Measurements from ENCODE around the gene PNKP. TPM values are rescaled to one million over a fixed set of nuclear protein-coding genes. Genes with fewer than 3 reads are reported as not detected.

Gene PNKP
- total and polyA plus RNA-seq, 2 of the 8 experiments (the other 6 are each of a cell fraction or from before 2014, with no cell fraction given) = 45.8 to 105 TPM

GRCh38 chr19:49911381-49912145 lies 44.2 kb upstream of the PNKP start:
- H3K9ac ChIP-seq (replicated peaks in 1 of 4; ENCODE audit: extremely low read depth in 1 of 4, low read depth in 3 of 4, low read length in 3 of 4) = no peak overlapping the region
- H3K4me3 ChIP-seq (ENCODE audit: extremely low read depth in 1 of 4, insufficient read depth in 2 of 4, low read depth in 3 of 4, low read length in 4 of 4) = no peak overlapping the region
- H3K79me1 ChIP-seq (ENCODE audit: low read depth, low read length) = peaks cover 14% of the 10 kb centered on the region; the same call in 1 of the 2 replicates
- FAIRE-seq (no peak), DNase-seq (ENCODE audit: low read depth in 1 of 2, low spot score in 2 of 2) (no peak)
- H3K9me3 ChIP-seq (ENCODE audit: insufficient read depth in 2 of 2, low read depth in 1 of 2, low read length in 1 of 2) = no peaks in the 10 kb centered on the region
- CTCF ChIA-PET (ENCODE audit: partially characterized antibody) = interaction anchor here (0.6 to 2.3 kb wide), 8 partner anchors 10 to 78 kb away, joined by 3 to 11 read pairs (median 4); no protein-coding TSS in a partner anchor
- no peak overlapping the region for H2BK120ac ChIP-seq (replicated peaks; ENCODE audit: low read depth, low read length)
- H3K27me3 ChIP-seq (replicated peaks in 1 of 4; ENCODE audit: control insufficient read depth in 3 of 4, extremely low read depth in 1 of 4, insufficient read depth in 3 of 4, low read length in 3 of 4) = no peaks in the 10 kb centered on the region; a peak in 1 of 7 replicates
- H4K91ac ChIP-seq (replicated peaks; ENCODE audit: insufficient read length, low read length) = no peak overlapping the region
- peaks cover 29 to 59% (median 47%) of the 10 kb centered on the region in 4 experiments; a peak in 7 of 8 replicates for H3K36me3 ChIP-seq (ENCODE audit: control insufficient read depth in 2 of 4, insufficient read depth in 4 of 4, low read length in 3 of 4)
- 89% methylated on average over 9 of the region's 9 CpGs; no CpG with 5 or more reads in 1 of the 2 experiments for WGBS, 2 experiments (ENCODE audit: extremely low coverage in 1 of 2, insufficient coverage in 1 of 2, insufficient read length in 1 of 2, insufficient replicate concordance in 2 of 2, low coverage in 1 of 2, low lambda C conversion rate in 2 of 2, missing lambda C conversion rate in 1 of 2)
- H2BK12ac ChIP-seq (ENCODE audit: low read depth, low read length) = no peak overlapping the region
- H3K79me2 ChIP-seq (ENCODE audit: control insufficient read depth in 1 of 2, insufficient read depth in 2 of 2, low read length in 2 of 2) = peaks cover 0 to 47% of the 10 kb centered on the region in 2 experiments; a peak in 2 of 4 replicates
- no peak overlapping the region for H2AFZ ChIP-seq (ENCODE audit: low read length)
- no peak overlapping the region for H2BK20ac ChIP-seq (ENCODE audit: low read length)
- no peak overlapping the region for H3K56ac ChIP-seq (replicated peaks; ENCODE audit: insufficient read length, low read depth, low read length)
- H4K20me1 ChIP-seq (replicated peaks in 1 of 2; ENCODE audit: control insufficient read depth in 1 of 2, insufficient read depth in 2 of 2, low read length in 2 of 2) = peaks cover 42 to 53% of the 10 kb centered on the region in 2 experiments
- peak overlapping the region; percentile 29; the same call in 1 of the 2 replicates for H4K8ac ChIP-seq (ENCODE audit: extremely low read depth, insufficient read depth, low read length)
- peaks cover 0 to 6% (median 3%) of the 10 kb centered on the region in 4 experiments; a peak in 3 of 7 replicates for H3K4me1 ChIP-seq (replicated peaks in 1 of 4; ENCODE audit: control insufficient read depth in 3 of 4, insufficient read depth in 4 of 4, low read length in 3 of 4)
- no peak overlapping the region for H3K4ac ChIP-seq (replicated peaks; ENCODE audit: insufficient read length, low read depth, low read length)
- no peak overlapping the region for H3K14ac ChIP-seq (ENCODE audit: insufficient read length)
- H2AK5ac ChIP-seq (ENCODE audit: low read depth, low read length) = no peak overlapping the region
- no peak overlapping the region for H3K18ac ChIP-seq (ENCODE audit: extremely low read depth, low read length)
- H3K23ac ChIP-seq (ENCODE audit: insufficient read length) = no peak overlapping the region
- no peaks in the 10 kb centered on the region for H3K23me2 ChIP-seq (ENCODE audit: low read depth, low read length)
- H2BK15ac ChIP-seq (ENCODE audit: low read length) = no peak overlapping the region
- H2BK5ac ChIP-seq (ENCODE audit: low read depth, low read length) = no peak overlapping the region
- POLR2A ChIA-PET (ENCODE audit: partially characterized antibody) = interaction anchor here (1.0 to 19.2 kb wide), 5 partner anchors 12 to 227 kb away, joined by 3 to 373 read pairs (median 3); partner anchors contain the start of genes ATF5 and NUP62
- no peak overlapping the region for H3K4me2 ChIP-seq (ENCODE audit: insufficient read depth in 1 of 2, low read depth in 2 of 2, low read length in 2 of 2)
- no peak overlapping the region for H4K5ac ChIP-seq (ENCODE audit: insufficient read length, low read depth, low read length)
- H3K27ac ChIP-seq (ENCODE audit: low read depth, low read length) = no peak overlapping the region
- TF ChIP-seq BRCA1 (IDR thresholded peaks at IDR 0.05; ENCODE audit: low read depth, low read length) (no peak), POLR2AphosphoS5 (IDR thresholded peaks at IDR 0.05; ENCODE audit: low read depth, low read length) (0 out of 2 replicates have a peak, but pooled peaks have one; percentile 39), RBBP5 (IDR thresholded peaks at IDR 0.05; ENCODE audit: borderline replicate concordance, low read depth, low read length) (no peak), JUN (IDR thresholded peaks at IDR 0.05; ENCODE audit: low read depth, low read length) (no peak), CREB1 (IDR thresholded peaks at IDR 0.05) (no peak), ASH2L (IDR thresholded peaks at IDR 0.05; ENCODE audit: low read length) (no peak), SAP30 (IDR thresholded peaks at IDR 0.05; ENCODE audit: insufficient read depth, insufficient replicate concordance, low read length) (no peak), E2F6 (IDR thresholded peaks at IDR 0.05) (no peak), FOSL1 (IDR thresholded peaks at IDR 0.05; ENCODE audit: insufficient read depth, low read depth, low read length) (no peak), TCF12 (IDR thresholded peaks at IDR 0.05; ENCODE audit: low read depth, low read length) (no peak), KDM5A (IDR thresholded peaks at IDR 0.05; ENCODE audit: low read length) (no peak), HDAC6 (IDR thresholded peaks at IDR 0.05; ENCODE audit: low read depth, low read length) (no peak)

All from H1 (cell line).